ENCODE results near the gene PTPA. TPM values are rescaled to one million over a fixed set of nuclear protein-coding genes. Genes with fewer than 3 reads are reported as not detected.

The PTPA gene
- total and polyA plus RNA-seq, 9 of the 15 experiments (the other 6 are each of a cell fraction or from before 2014, with no cell fraction given) = 1.7 to 121 (median 72.6) TPM

DNA sequence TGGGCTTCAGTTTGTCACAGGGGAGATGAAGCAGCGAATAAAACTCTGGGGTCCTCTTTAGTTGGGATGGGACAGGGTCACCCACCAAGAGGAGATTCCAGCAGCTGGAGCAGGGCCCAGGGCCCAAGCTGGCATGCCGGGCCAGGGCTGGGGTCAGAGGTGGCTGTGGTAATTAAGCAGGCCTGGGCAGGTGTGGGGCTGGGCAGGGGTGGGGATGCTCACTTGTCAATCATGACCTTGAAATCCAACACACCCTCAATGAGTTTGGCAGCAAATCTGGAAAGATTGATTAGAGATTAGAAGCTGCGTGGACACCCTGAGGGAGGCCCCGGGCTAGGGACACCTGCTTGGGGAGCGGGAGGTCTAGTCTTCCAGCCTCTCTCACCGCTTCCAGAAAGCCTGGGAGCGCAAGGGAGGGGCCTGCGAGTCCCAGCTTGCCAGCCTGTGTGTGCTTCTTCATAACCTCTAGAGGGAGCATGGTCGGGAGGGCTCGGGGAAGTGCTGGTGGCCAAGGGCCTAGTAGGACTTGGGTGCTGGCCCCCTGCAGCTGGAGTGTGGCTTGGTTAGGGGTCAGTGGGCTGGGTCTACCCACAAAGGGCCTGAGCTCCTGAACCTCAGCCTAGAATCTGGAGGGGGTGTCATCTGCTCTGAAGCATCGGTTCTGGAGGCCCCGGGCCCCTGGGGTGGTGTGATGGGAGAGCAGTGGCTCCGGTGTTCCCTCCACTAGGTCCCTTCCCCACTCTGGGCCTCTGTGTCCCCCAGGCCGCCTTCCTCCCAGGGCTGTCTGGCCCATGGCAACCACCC is 8.2 kb upstream of the PTPA start (continued):
- TF ChIP-seq, protein P1, sequence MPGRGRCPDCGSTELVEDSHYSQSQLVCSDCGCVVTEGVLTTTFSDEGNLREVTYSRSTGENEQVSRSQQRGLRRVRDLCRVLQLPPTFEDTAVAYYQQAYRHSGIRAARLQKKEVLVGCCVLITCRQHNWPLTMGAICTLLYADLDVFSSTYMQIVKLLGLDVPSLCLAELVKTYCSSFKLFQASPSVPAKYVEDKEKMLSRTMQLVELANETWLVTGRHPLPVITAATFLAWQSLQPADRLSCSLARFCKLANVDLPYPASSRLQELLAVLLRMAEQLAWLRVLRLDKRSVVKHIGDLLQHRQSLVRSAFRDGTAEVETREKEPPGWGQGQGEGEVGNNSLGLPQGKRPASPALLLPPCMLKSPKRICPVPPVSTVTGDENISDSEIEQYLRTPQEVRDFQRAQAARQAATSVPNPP (IDR thresholded peaks at IDR 0.05; ENCODE audit: borderline replicate concordance, insufficient read depth, insufficient read length) = no peak
- TF ChIP-seq ZNF165 (CRISPR knock-in tag; IDR thresholded peaks at IDR 0.05; ENCODE audit: borderline replicate concordance) = no peak
- TF ChIP-seq CEBPB (tag; IDR thresholded peaks at IDR 0.05) = no peak
- TF ChIP-seq, protein P2, sequence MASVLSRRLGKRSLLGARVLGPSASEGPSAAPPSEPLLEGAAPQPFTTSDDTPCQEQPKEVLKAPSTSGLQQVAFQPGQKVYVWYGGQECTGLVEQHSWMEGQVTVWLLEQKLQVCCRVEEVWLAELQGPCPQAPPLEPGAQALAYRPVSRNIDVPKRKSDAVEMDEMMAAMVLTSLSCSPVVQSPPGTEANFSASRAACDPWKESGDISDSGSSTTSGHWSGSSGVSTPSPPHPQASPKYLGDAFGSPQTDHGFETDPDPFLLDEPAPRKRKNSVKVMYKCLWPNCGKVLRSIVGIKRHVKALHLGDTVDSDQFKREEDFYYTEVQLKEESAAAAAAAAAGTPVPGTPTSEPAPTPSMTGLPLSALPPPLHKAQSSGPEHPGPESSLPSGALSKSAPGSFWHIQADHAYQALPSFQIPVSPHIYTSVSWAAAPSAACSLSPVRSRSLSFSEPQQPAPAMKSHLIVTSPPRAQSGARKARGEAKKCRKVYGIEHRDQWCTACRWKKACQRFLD (CRISPR knock-in tag; IDR thresholded peaks at IDR 0.05) = no peak
- TF ChIP-seq ZBTB7A (IDR thresholded peaks at IDR 0.05; ENCODE audit: borderline replicate concordance, control insufficient read depth, low read depth, low read length) = peak; percentile 69; the same call in 1 of the 2 replicates
- TF ChIP-seq ZNF12 (CRISPR knock-in tag; IDR thresholded peaks at IDR 0.05) = no peak
- peak; percentile 83; the same call in 1 of the 2 replicates for TF ChIP-seq XRCC5 (IDR thresholded peaks at IDR 0.05; ENCODE audit: low read depth, low read length)
- TF ChIP-seq CREBBP (IDR thresholded peaks at IDR 0.05; ENCODE audit: low read depth, low read length) = no peak
- no peak for TF ChIP-seq OTX1 (CRISPR knock-in tag; IDR thresholded peaks at IDR 0.05)
- TF ChIP-seq KLF16 (IDR thresholded peaks at IDR 0.05) = peak; percentile 28; the same call in 1 of the 2 replicates
- TF ChIP-seq, protein P3, sequence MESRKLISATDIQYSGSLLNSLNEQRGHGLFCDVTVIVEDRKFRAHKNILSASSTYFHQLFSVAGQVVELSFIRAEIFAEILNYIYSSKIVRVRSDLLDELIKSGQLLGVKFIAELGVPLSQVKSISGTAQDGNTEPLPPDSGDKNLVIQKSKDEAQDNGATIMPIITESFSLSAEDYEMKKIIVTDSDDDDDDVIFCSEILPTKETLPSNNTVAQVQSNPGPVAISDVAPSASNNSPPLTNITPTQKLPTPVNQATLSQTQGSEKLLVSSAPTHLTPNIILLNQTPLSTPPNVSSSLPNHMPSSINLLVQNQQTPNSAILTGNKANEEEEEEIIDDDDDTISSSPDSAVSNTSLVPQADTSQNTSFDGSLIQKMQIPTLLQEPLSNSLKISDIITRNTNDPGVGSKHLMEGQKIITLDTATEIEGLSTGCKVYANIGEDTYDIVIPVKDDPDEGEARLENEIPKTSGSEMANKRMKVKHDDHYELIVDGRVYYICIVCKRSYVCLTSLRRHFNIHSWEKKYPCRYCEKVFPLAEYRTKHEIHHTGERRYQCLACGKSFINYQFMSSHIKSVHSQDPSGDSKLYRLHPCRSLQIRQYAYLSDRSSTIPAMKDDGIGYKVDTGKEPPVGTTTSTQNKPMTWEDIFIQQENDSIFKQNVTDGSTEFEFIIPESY (CRISPR knock-in tag; IDR thresholded peaks at IDR 0.05) = 0 out of 2 replicates have a peak, but pooled peaks have one; percentile 33
- TF ChIP-seq SNRNP70 (optimal IDR thresholded peaks at IDR 0.05; ENCODE audit: low read depth, low read length) = no peak
- no peak for TF ChIP-seq ZNF318 (IDR thresholded peaks at IDR 0.05; ENCODE audit: borderline replicate concordance in 1 of 2, low read depth in 1 of 2)
- TF ChIP-seq ZKSCAN8 (CRISPR knock-in tag; IDR thresholded peaks at IDR 0.05) = no peak
